Testis (tissue), 2 donors: Measurements from ENCODE around the gene PSPC1.

Experiments
- POLR2A ChIP-seq: fragments of 450-650 bp; IDR thresholded peaks from one replicate; pipeline ENCODE4 v1.6.1; 2017; ENCODE audit warnings: antibody characterized with exemption, mild to moderate bottlenecking, moderate library complexity
- TF ChIP-seq, protein P1 (sequence below), 3 experiments: fragments of 450-650 bp in 2 of 3; fragments of 200-600 bp in 1 of 3; sonication (generic) in 1 of 3; IDR thresholded peaks; one replicate each; pipeline ENCODE4 v1.5.1; 2016 to 2019; ENCODE audit warnings: antibody characterized with exemption in 3 of 3, mild to moderate bottlenecking in 2 of 3, moderate library complexity in 1 of 3

DNA sequence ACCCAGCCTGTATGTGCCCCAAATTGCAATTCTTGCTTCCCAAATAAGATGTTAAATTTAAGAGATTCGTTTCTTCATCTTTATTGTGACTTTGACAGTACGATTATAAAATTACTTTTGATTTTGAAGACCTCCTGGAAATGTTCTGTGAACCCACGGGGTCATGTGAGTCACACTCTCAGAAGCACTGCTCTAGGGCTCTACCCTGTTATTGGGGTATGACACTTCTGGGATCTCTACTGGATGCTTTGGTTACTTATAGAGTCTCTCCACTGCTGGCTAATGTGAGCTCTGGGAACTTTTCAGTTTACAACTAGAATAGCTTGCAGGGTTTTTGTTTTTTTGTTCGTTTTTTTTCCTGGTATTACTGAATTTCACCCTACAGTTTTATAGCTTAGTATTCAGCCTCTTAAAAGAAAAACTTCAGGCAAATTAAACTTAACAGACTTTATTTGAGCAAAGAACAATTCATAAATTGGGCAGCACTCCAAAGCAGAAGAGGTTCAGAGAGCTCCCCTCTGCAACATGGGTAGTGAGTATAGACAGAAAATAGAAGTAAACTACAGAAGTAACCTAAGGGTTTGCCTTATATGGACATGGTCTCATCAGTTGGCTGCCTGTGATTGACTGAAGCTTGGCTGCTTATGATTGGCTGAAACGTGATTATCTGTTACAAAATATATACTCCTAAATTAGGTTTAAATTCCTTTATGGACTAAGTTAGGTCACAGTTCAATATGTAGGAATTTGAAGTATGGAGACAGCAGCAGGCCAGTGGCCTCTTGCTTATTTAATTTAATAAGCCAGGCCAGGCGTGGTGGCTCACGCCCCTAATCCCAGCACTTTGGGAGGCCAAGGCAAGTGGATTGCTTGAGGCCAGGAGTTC, 28.5 kb upstream of the PSPC1 start:
- TF ChIP-seq, protein P1, sequence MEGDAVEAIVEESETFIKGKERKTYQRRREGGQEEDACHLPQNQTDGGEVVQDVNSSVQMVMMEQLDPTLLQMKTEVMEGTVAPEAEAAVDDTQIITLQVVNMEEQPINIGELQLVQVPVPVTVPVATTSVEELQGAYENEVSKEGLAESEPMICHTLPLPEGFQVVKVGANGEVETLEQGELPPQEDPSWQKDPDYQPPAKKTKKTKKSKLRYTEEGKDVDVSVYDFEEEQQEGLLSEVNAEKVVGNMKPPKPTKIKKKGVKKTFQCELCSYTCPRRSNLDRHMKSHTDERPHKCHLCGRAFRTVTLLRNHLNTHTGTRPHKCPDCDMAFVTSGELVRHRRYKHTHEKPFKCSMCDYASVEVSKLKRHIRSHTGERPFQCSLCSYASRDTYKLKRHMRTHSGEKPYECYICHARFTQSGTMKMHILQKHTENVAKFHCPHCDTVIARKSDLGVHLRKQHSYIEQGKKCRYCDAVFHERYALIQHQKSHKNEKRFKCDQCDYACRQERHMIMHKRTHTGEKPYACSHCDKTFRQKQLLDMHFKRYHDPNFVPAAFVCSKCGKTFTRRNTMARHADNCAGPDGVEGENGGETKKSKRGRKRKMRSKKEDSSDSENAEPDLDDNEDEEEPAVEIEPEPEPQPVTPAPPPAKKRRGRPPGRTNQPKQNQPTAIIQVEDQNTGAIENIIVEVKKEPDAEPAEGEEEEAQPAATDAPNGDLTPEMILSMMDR (IDR thresholded peaks at IDR 0.05) = no peak
- no peak for TF ChIP-seq POLR2A
